ENCODE measurements around the gene COL20A1.

- TF ChIP-seq CTCF (IDR thresholded peaks at IDR 0.05; ENCODE audit: insufficient read depth, low read depth, low read length) = no peak
- TF ChIP-seq EZH2 (IDR thresholded peaks at IDR 0.05; ENCODE audit: insufficient read depth, low read length) = no peak
Measured at GRCh38 chr20:63317601-63318291, 24.8 kb downstream of the COL20A1 start.
